GM19395 (cell line): Measurements from ENCODE around the gene SH3BGRL3.
"Not testable (repeated sequence)": the region's sequence is repeated elsewhere in the genome, so short reads cannot be mapped to it uniquely, and the experiment has no call there.

Experiments used
- ATAC-seq: cut with Tn5 transposase; IDR thresholded peaks from one replicate; pipeline ENCODE4 v1.9.1; 2021; ENCODE audit warnings: mild to moderate bottlenecking, moderate library complexity; ENCODE audit not compliant: unreplicated experiment

SH3BGRL3 gene

DNA sequence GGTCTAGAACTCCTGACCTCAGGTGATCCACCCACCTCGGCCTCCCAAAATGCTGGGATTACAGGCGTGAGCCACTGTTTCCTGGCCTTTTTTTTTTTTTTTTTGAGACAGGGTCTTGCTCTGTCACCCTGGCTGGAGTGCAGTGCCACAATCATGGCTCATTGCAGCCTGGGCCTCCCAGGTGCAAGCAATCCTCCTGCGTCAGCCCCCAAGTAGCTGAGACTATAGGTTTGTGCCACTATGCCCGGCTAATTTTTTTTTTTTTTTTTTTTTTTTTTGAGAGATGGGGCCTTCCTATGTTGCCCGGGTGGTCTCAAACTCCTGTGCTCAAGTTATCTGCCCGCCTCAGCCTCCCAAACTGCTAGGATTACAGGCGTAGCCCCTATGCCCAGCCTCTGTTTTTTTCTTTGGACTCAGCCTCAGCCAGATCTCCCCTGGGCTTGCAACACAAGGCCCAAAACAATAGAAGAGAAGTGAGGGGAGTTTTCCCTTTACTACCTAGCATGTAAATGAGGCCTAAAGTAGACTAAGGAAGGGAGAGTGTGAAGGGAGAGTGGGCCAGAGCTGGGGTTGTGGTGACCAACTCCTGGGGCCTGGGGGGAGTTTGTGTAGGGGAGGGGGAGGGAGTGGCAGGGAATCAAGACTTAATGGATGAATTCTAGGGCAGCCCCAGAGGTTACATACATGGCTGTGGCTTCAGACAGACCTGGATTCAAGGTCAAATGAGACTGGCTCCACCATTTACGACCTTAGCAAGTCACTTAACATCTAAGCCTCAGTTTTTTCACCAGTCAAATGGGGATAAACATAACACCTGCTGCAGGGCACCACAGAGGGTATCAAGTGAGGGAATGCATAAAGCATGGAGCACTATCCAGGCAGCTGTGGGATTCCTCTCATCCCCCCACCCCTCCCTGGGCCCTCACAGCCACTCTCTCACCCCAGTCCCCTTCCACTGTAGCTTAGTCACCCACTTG is 36.3 kb downstream of the SH3BGRL3 start:
- ATAC-seq, result no peak

- no peak for ATAC-seq
Measured at GRCh38 chr1:26317146-26317545, 37.3 kb downstream of the SH3BGRL3 start.

GRCh38 chr1:26317612-26318337 is 37.9 kb downstream of the SH3BGRL3 start, which contains the start of gene CD52:
CD52 (plus strand) TSS chr1:26317958; CDS start chr1:26318018, 60 bp downstream.
- ATAC-seq, result peak; percentile 51

DNA sequence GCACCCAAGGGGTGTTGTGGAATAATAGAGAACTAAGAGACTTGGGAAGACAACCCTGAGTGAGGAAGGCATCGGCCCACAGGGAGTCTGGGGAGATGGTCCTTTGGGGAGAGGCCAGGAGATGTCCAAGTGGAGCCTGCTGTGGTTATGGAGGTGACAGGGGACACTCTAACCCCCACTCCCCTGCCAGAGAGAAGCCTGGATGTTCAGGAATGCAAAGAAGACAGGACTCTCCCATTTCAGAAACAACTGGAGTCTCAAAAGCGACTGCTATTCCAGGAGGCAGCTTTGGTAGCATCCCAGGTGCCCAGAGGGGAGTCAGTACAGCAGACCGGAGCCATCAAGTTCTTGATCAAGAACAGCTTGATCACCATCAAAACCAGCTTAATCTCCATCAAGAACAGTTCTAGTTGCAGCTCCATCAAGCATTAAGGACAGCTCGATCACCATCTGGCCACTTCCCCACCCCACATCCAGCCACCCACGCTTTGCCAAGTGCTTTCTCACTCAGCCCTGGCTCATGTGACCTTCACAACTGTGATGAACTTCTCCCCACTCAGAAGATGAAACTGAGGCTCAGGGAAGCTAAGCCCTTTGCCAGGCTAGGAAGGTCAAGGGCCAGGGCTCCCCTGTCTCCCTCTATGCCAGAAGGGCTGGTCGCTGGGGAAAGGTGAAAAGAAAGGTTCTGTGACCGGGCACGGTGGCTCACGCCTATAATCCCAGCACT is 38.6 kb downstream of the SH3BGRL3 start:
- ATAC-seq, result no peak

GRCh38 chr1:26320896-26321295 is 41.0 kb downstream of the SH3BGRL3 start:
- no peak for ATAC-seq

- ATAC-seq, result no peak
Measured at GRCh38 chr1:26321315-26322041, 41.6 kb downstream of the SH3BGRL3 start.

DNA sequence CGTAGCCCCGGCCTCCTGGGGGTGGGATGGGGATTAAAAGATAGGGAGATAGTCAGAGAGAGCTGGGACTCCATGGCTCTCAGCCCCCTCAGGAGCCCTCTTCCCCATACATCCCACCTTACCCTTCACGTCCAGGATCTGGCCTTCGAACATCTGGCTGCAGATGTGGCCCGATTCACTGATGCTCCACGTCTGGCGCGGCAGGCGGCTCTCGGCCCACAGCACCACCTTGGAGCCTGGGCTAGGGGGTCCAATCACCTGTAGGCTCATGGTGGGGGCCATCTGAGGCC is 42.1 kb downstream of the SH3BGRL3 start:
- no peak for ATAC-seq

DNA sequence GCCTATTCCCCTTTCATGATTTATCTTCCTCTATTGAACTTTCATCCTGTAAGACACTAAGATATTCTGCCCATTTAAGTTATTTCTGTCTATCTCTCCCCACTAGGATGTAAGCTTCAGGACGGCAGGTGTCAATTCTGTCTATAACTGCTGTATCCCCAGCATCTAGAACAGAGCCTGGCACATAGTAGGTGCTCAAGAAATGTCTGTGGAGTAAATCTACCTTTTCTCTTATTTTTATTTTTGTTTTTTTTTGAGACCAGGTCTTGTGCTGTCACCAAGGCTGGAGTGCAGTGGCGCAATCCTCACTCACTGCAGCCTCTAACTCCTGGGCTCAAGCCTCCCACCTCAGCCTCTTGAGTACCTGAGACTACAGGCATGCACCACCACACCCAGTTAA is 43.5 kb downstream of the SH3BGRL3 start:
- no peak for ATAC-seq

GRCh38 chr1:26324550-26324949 is 44.7 kb downstream of the SH3BGRL3 start:
- ATAC-seq, result no peak

DNA sequence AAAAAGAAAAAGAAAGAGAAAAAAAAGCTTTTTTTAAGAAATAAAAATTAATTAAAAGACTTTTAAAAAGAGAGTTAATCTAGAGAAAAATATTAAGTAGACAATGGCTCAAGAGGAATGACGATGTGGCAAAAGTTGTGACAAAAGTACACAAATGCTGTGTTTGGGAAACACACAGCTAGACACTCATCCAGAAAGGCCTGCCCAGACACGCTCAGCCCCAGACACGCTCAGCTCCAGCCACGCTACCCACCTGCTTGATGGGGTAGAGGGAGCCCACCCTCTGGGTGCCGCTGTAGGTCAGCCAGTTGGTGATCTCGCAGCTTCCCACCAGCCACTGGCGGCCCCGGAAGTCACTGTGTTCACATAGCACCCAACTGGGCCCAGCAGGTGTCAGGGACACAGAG is 48.1 kb downstream of the SH3BGRL3 start:
- no peak for ATAC-seq

DNA sequence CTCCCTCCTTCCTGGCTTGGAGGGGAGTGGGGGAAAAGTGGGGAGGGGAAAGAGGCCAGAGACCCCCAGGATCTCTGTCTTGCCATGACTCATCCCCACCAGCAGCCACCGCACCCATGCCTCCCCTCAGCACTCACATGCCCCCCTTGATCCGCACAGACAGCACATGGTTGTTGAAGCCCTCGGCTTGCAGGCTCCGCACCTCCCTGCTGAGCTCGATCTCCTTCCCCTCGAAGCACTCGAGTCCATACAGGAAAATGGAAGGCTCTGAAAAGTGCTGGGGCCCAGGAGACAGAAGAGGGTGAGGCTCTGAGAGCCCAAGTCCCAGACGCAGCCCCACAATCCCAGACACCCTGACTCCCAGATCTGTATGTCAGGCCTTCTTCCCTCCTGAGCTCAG is 48.7 kb downstream of the SH3BGRL3 start:
- no peak for ATAC-seq

DNA sequence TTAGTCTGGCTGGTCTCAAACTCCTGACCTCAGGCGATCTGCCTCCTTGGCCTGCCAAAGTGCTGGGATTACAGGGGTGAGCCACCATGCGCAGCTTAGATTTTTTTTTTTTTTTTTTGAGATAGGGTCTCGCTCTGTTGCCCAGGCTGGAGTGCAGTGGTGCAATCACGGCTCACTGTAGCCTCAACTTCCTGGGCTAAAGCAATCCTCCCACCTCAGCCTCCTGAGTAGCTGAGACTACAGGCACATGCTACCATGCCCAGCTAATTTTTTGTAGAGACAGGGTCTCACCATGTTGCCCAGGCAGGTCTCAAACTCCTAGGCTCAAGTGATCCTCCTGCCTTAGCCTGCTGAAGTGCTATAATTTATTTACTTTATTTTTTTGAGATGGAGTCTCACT is 49.5 kb downstream of the SH3BGRL3 start:
- ATAC-seq, result not testable (repeated sequence)

- no peak for ATAC-seq
Measured at GRCh38 chr1:26330276-26330675, 50.4 kb downstream of the SH3BGRL3 start.
